Measurements from ENCODE around the gene HDGFL3.

- TF ChIP-seq CTCF (IDR thresholded peaks at IDR 0.05) (no peak), MAZ (IDR thresholded peaks at IDR 0.05; ENCODE audit: borderline replicate concordance, low read depth, low read length) (no peak), EP300 (IDR thresholded peaks at IDR 0.05) (no peak)
These were observed 92.2 kb downstream of the HDGFL3 start for GRCh38 chr15:83115410-83115809.
